HUES6 (cell line): Measurements from ENCODE around the gene RNF183.
"Not testable (repeated sequence)": the region's sequence is repeated elsewhere in the genome, so short reads cannot be mapped to it uniquely, and the experiment has no call there.

ENCODE experiments used
- H3K27ac ChIP-seq: 2 replicates; pipeline ENCODE4 v1.7.0; 2013; ENCODE audit warnings: low read depth, mild to moderate bottlenecking, low read length, inconsistent platforms
- H3K27me3 ChIP-seq: 2 replicates; pipeline ENCODE4 v1.6.1; 2013; ENCODE audit warnings: low read length; ENCODE audit not compliant: control insufficient read depth, insufficient read depth
- H3K36me3 ChIP-seq: 2 replicates; pipeline ENCODE4 v1.6.1; 2013; ENCODE audit warnings: low read length; ENCODE audit not compliant: control insufficient read depth, insufficient read depth
- H3K4me1 ChIP-seq: 2 replicates; pipeline ENCODE4 v1.6.1; 2013; ENCODE audit warnings: low read length; ENCODE audit not compliant: control insufficient read depth, insufficient read depth
- H3K4me3 ChIP-seq: 2 replicates; pipeline ENCODE4 v1.5.1; 2013; ENCODE audit warnings: low read depth, low read length
- H3K9ac ChIP-seq: one replicate; pipeline ENCODE4 v1.6.1; 2013; ENCODE audit warnings: mild to moderate bottlenecking, low read length
- H3K9me3 ChIP-seq: 2 replicates; pipeline ENCODE4 v1.6.1; 2013; ENCODE audit warnings: low read depth, low read length; ENCODE audit not compliant: control insufficient read depth, insufficient read depth

The RNF183 gene

GRCh38 chr9:113296796-113297558 lies 6.2 kb downstream of the RNF183 start:
- Histone ChIP-seq H3K27me3 (no peaks in the 10 kb centered on the region), H3K27ac (no peak overlapping the region), H3K4me3 (no peak overlapping the region), H3K4me1 (no peaks in the 10 kb centered on the region), H3K9me3 (no peaks in the 10 kb centered on the region), H3K9ac (no peak overlapping the region), H3K36me3 (peaks cover 18% of the 10 kb centered on the region)

- H3K27ac ChIP-seq, H3K9me3 ChIP-seq, H3K4me1 ChIP-seq, H3K9ac ChIP-seq, H3K27me3 ChIP-seq, H3K4me3 ChIP-seq: not testable (repeated sequence)
- peaks cover 26% of the 10 kb centered on the region for H3K36me3 ChIP-seq
Observed at GRCh38 chr9:113296247-113296646, 6.9 kb downstream of the RNF183 start.

GRCh38 chr9:113293285-113293878 lies 9.8 kb downstream of the RNF183 start:
- Histone ChIP-seq H3K9ac (no peak overlapping the region), H3K36me3 (peaks cover 54% of the 10 kb centered on the region), H3K9me3 (no peaks in the 10 kb centered on the region)

GRCh38 chr9:113290052-113290607 lies 13.0 kb downstream of the RNF183 start:
- no peaks in the 10 kb centered on the region for H3K27me3 ChIP-seq
- no peaks in the 10 kb centered on the region for H3K9me3 ChIP-seq
- H3K4me3 ChIP-seq: no peak overlapping the region
- H3K36me3 ChIP-seq: peaks cover 82% of the 10 kb centered on the region
- no peak overlapping the region for H3K9ac ChIP-seq
- H3K4me1 ChIP-seq: no peaks in the 10 kb centered on the region
- no peak overlapping the region for H3K27ac ChIP-seq

More at GRCh38 chr9:113293285-113293878, 9.8 kb downstream of the RNF183 start:
- H3K4me1 ChIP-seq: no peaks in the 10 kb centered on the region
- no peak overlapping the region for H3K4me3 ChIP-seq
- H3K27ac ChIP-seq: no peak overlapping the region
- H3K27me3 ChIP-seq: no peaks in the 10 kb centered on the region

- no peak overlapping the region for H3K9ac ChIP-seq
- H3K36me3 ChIP-seq: peaks cover 93% of the 10 kb centered on the region
- no peaks in the 10 kb centered on the region for H3K9me3 ChIP-seq
- no peak overlapping the region for H3K27ac ChIP-seq
- H3K4me3 ChIP-seq: no peak overlapping the region
- no peaks in the 10 kb centered on the region for H3K27me3 ChIP-seq
- H3K4me1 ChIP-seq: no peaks in the 10 kb centered on the region
Observed at GRCh38 chr9:113289091-113289490, 14.1 kb downstream of the RNF183 start.

GRCh38 chr9:113281356-113281755 lies 21.8 kb downstream of the RNF183 start:
- no peaks in the 10 kb centered on the region for H3K27me3 ChIP-seq
- H3K27ac ChIP-seq: no peak overlapping the region
- peaks cover 88% of the 10 kb centered on the region for H3K36me3 ChIP-seq
- H3K4me3 ChIP-seq: no peak overlapping the region
- H3K4me1 ChIP-seq: peaks cover under 1% of the 10 kb centered on the region; the same call in 1 of the 2 replicates
- H3K9ac ChIP-seq: no peak overlapping the region
- H3K9me3 ChIP-seq: no peaks in the 10 kb centered on the region

- peaks cover 66% of the 10 kb centered on the region for H3K36me3 ChIP-seq
- H3K27me3 ChIP-seq: no peaks in the 10 kb centered on the region
- no peak overlapping the region for H3K27ac ChIP-seq
- H3K4me3 ChIP-seq: no peak overlapping the region
- H3K9ac ChIP-seq: no peak overlapping the region
- H3K9me3 ChIP-seq: no peaks in the 10 kb centered on the region
- H3K4me1 ChIP-seq: peaks cover 3% of the 10 kb centered on the region; the same call in 1 of the 2 replicates
Observed at GRCh38 chr9:113278840-113279239, 24.3 kb downstream of the RNF183 start.

GRCh38 chr9:113275157-113276131 lies 27.7 kb downstream of the RNF183 start, which contains the start of the genes CDC26 and PRPF4:
CDC26 (minus strand) TSS chr9:113275572; CDS start chr9:113272507, 3,065 bp downstream.
PRPF4 (plus strand) TSS chr9:113275658; CDS start chr9:113275744, 86 bp downstream.
- Histone ChIP-seq H3K4me1 (peaks cover 3% of the 10 kb centered on the region; the same call in 1 of the 2 replicates), H3K9me3 (no peaks in the 10 kb centered on the region), H3K9ac (peak within 1 kb of the TSS; percentile 97), H3K4me3 (peak within 1 kb of the TSS; percentile 89), H3K36me3 (peaks cover 63% of the 10 kb centered on the region), H3K27ac (peak within 1 kb of the TSS; percentile 77), H3K27me3 (no peaks in the 10 kb centered on the region)

DNA sequence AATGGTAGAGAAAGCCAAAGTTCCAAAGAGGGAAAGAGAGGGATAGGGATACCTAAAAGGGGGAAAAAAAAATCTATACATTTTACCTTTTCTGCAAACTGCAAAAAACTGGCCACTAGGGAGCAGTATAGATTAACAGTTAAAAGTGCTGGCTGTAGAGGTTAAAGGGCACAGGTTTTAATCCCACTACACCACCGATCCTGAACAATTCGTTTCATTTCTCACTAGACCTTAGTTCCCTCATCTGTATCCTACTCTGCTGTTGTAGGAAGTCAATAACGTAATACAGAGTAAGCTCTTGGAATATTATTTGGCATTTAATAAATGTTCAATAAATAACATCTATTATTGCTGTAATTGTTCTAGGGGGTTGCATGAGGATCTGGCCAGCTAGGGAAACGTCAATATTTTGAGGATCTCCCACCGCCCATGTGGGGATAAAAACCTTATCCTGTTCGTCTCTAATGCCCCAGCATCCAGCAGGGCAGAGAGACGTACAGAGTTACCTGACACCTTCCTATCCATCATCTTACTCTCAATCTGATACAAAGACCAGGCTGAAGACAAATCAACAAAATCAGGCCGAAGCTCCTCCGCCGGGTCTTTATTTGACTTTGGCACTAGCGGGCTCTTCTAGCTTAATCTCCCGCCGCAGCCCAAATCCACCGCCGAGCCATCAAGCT lies 28.6 kb downstream of the RNF183 start:
- H3K4me1 ChIP-seq: peaks cover 3% of the 10 kb centered on the region; the same call in 1 of the 2 replicates
- peak overlapping the region; percentile 44 for H3K9ac ChIP-seq
- H3K27ac ChIP-seq: no peak overlapping the region
- no peaks in the 10 kb centered on the region for H3K27me3 ChIP-seq
- peak overlapping the region; percentile 89 for H3K4me3 ChIP-seq
- peaks cover 63% of the 10 kb centered on the region for H3K36me3 ChIP-seq
- no peaks in the 10 kb centered on the region for H3K9me3 ChIP-seq

GRCh38 chr9:113269871-113270270 lies 33.3 kb downstream of the RNF183 start:
- Histone ChIP-seq H3K9ac (no peak overlapping the region), H3K36me3 (peaks cover 57% of the 10 kb centered on the region)

More at GRCh38 chr9:113269871-113270270, 33.3 kb downstream of the RNF183 start:
- Histone ChIP-seq H3K4me1 (no peaks in the 10 kb centered on the region; the same call in 1 of the 2 replicates), H3K27me3 (no peaks in the 10 kb centered on the region), H3K27ac (no peak overlapping the region), H3K4me3 (no peak overlapping the region), H3K9me3 (no peaks in the 10 kb centered on the region)
